ENCODE measurements around the gene BICC1. TPM values are rescaled to one million over a fixed set of nuclear protein-coding genes. Genes with fewer than 3 reads are reported as not detected.

Gene BICC1
- total and polyA plus RNA-seq, 8 donors = 0.29 to 25.0 (median 4.5) TPM

GRCh38 chr10:58479045-58479444 is 33.6 kb upstream of the BICC1 start:
- no peaks in the 10 kb centered on the region for H3K27me3 ChIP-seq
- intact Hi-C loops (cut with DNase I; ENCODE audit: low total_unique reads) = no loop called here
- H3K4me1 ChIP-seq = no peaks in the 10 kb centered on the region
- H3K27ac ChIP-seq = no peak overlapping the region
- no peak for TF ChIP-seq EP300 (IDR thresholded peaks at IDR 0.05)
- no peak for TF ChIP-seq POLR2A (IDR thresholded peaks at IDR 0.05)
- no peak for TF ChIP-seq POLR2AphosphoS5 (IDR thresholded peaks at IDR 0.05)
- no peak for TF ChIP-seq CTCF (IDR thresholded peaks at IDR 0.05)
- no peaks in the 10 kb centered on the region for H3K36me3 ChIP-seq
- H3K4me3 ChIP-seq = no peak overlapping the region
- DNase-seq = no peak
- no peaks in the 10 kb centered on the region for H3K9me3 ChIP-seq
- WGBS, 5 donors = 60 to 95% (median 86%) methylated on average over 2 of the region's 2 CpGs

DNA sequence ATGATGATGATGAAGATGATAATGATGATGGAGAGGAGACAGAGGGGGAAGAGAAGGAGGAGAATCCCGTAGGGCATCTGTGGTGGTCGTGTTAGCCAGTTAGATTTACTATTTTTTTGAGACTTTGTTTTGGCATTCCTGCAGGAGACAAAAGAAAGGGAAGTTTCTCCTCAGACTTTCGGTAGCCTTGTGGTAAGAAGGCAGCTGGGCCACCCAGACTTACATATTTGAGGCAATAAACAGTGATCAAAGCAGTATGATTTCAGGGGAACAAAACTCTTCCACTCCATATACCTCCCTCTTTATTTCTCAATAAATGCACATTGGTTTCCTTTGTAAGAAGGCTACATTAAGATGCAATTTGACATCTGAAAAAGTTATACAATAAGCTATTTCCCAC is 32.4 kb upstream of the BICC1 start:
- Histone ChIP-seq H3K9me3 (no peaks in the 10 kb centered on the region), H3K27me3 (no peaks in the 10 kb centered on the region), H3K4me1 (no peaks in the 10 kb centered on the region), H3K36me3 (no peaks in the 10 kb centered on the region), H3K4me3 (no peak overlapping the region), H3K27ac (no peak overlapping the region)
- intact Hi-C loops (cut with DNase I; ENCODE audit: low total_unique reads) = no loop called here
- TF ChIP-seq POLR2A (IDR thresholded peaks at IDR 0.05) (no peak), EP300 (IDR thresholded peaks at IDR 0.05) (no peak), CTCF (IDR thresholded peaks at IDR 0.05) (no peak), POLR2AphosphoS5 (IDR thresholded peaks at IDR 0.05) (no peak)
- DNase-seq = no peak
- 69 to 81% (median 73%) methylated on average over 3 of the region's 3 CpGs for WGBS, 5 donors

- no peaks in the 10 kb centered on the region for H3K4me1 ChIP-seq
- H3K36me3 ChIP-seq = no peaks in the 10 kb centered on the region
- no peaks in the 10 kb centered on the region for H3K27me3 ChIP-seq
- 64 to 82% (median 73%) methylated on average over 2 of the region's 2 CpGs for WGBS, 5 donors
- no peak overlapping the region for H3K4me3 ChIP-seq
- TF ChIP-seq POLR2AphosphoS5 (IDR thresholded peaks at IDR 0.05) (no peak), EP300 (IDR thresholded peaks at IDR 0.05) (no peak), POLR2A (IDR thresholded peaks at IDR 0.05) (no peak), CTCF (IDR thresholded peaks at IDR 0.05) (no peak)
- no peak overlapping the region for H3K27ac ChIP-seq
- no peaks in the 10 kb centered on the region for H3K9me3 ChIP-seq
- no peak for DNase-seq
- intact Hi-C loops (cut with DNase I; ENCODE audit: low total_unique reads) = no loop called here
Measured at GRCh38 chr10:58481569-58482109, 31.0 kb upstream of the BICC1 start.

- TF ChIP-seq CTCF (IDR thresholded peaks at IDR 0.05) = no peak
- TF ChIP-seq EP300 (IDR thresholded peaks at IDR 0.05) = no peak
- TF ChIP-seq POLR2AphosphoS5 (IDR thresholded peaks at IDR 0.05) = no peak
- TF ChIP-seq POLR2A (IDR thresholded peaks at IDR 0.05) = no peak
- H3K4me3 ChIP-seq = no peak overlapping the region
- DNase-seq = no peak
- no peaks in the 10 kb centered on the region for H3K27me3 ChIP-seq
- no peaks in the 10 kb centered on the region for H3K36me3 ChIP-seq
- intact Hi-C loops (cut with DNase I; ENCODE audit: low total_unique reads) = no loop called here
- WGBS, 5 donors = 89 to 100% (median 93%) methylated on average over 1 of the region's 1 CpG
- H3K9me3 ChIP-seq = no peaks in the 10 kb centered on the region
- H3K27ac ChIP-seq = no peak overlapping the region
- no peaks in the 10 kb centered on the region for H3K4me1 ChIP-seq
Measured at GRCh38 chr10:58486821-58487220, 25.9 kb upstream of the BICC1 start.
